GM10266 (cell line): Measurements from ENCODE around the gene FAM114A1.

Source experiments
- DNase-seq: peaks from one replicate; pipeline ENCODE4 v3.0.0; 2012; ENCODE audit errors: extremely low spot score
- CTCF ChIP-seq: IDR thresholded peaks from 2 replicates; pipeline ENCODE4 v1.5.1; 2012; ENCODE audit warnings: mild to moderate bottlenecking, low read depth; ENCODE audit not compliant: control insufficient read depth, insufficient read depth; ENCODE audit errors: missing control alignments

FAM114A1 gene

GRCh38 chr4:38870098-38870808 lies 2.6 kb downstream of the FAM114A1 start:
- no peak for TF ChIP-seq CTCF
- DNase-seq: no peak

GRCh38 chr4:38871593-38871992 lies 4.0 kb downstream of the FAM114A1 start:
- no peak for DNase-seq
- no peak for TF ChIP-seq CTCF

GRCh38 chr4:38872620-38873019 lies 5.0 kb downstream of the FAM114A1 start:
- DNase-seq: no peak
- no peak for TF ChIP-seq CTCF

- no peak for TF ChIP-seq CTCF
- DNase-seq: no peak
Observed at GRCh38 chr4:38873290-38873944, 5.8 kb downstream of the FAM114A1 start.

- TF ChIP-seq CTCF: no peak
- no peak for DNase-seq
Observed at GRCh38 chr4:38876636-38877035, 9.0 kb downstream of the FAM114A1 start.

GRCh38 chr4:38884254-38884653 lies 16.6 kb downstream of the FAM114A1 start:
- no peak for TF ChIP-seq CTCF
- DNase-seq: no peak

- TF ChIP-seq CTCF: no peak
- DNase-seq: peak; percentile 70
Observed at GRCh38 chr4:38889143-38889542, 21.5 kb downstream of the FAM114A1 start.
